ENCODE data around the gene ZRANB3.
A peak's percentile ranks its signal among the peaks of the same experiment; 100 is the strongest.
"Not testable (repeated sequence)": the region's sequence is repeated elsewhere in the genome, so short reads cannot be mapped to it uniquely, and the experiment has no call there.

The ZRANB3 gene

GRCh38 chr2:135169900-135170753 is 360.9 kb downstream of the ZRANB3 start:
- DNase-seq, result no peak

GRCh38 chr2:135168204-135168856 is 362.7 kb downstream of the ZRANB3 start:
- DNase-seq, result peak in 1 of 14 donors; percentile 17

GRCh38 chr2:135167273-135167672 is 363.7 kb downstream of the ZRANB3 start:
- DNase-seq, result no peak

- peak in 1 of 14 donors; percentile 5 for DNase-seq
Measured at GRCh38 chr2:135164431-135164830, 366.6 kb downstream of the ZRANB3 start.

- DNase-seq, result no peak
Measured at GRCh38 chr2:135163901-135164300, 367.1 kb downstream of the ZRANB3 start.

- no peak for DNase-seq
Measured at GRCh38 chr2:135163306-135163705, 367.7 kb downstream of the ZRANB3 start.

GRCh38 chr2:135162786-135163185 is 368.2 kb downstream of the ZRANB3 start:
- no peak for DNase-seq

GRCh38 chr2:135162377-135162776 is 368.6 kb downstream of the ZRANB3 start:
- no peak for DNase-seq

GRCh38 chr2:135159191-135159590 is 371.8 kb downstream of the ZRANB3 start:
- DNase-seq, result no peak

GRCh38 chr2:135157856-135158255 is 373.2 kb downstream of the ZRANB3 start:
- no peak for DNase-seq

GRCh38 chr2:135154962-135155361 is 376.1 kb downstream of the ZRANB3 start:
- DNase-seq, result no peak

- DNase-seq, result no peak
Measured at GRCh38 chr2:135152361-135152760, 378.7 kb downstream of the ZRANB3 start.

- DNase-seq, result no peak
Measured at GRCh38 chr2:135151615-135152014, 379.4 kb downstream of the ZRANB3 start.

GRCh38 chr2:135150725-135151124 is 380.3 kb downstream of the ZRANB3 start:
- no peak for DNase-seq

GRCh38 chr2:135149251-135149650 is 381.8 kb downstream of the ZRANB3 start:
- DNase-seq, result no peak

- DNase-seq, result no peak
Measured at GRCh38 chr2:135144343-135144742, 386.7 kb downstream of the ZRANB3 start.

GRCh38 chr2:135142323-135142722 is 388.7 kb downstream of the ZRANB3 start:
- DNase-seq, result no peak

- DNase-seq, result no peak
Measured at GRCh38 chr2:135140606-135141005, 390.4 kb downstream of the ZRANB3 start.

GRCh38 chr2:135132314-135132713 is 398.7 kb downstream of the ZRANB3 start:
- DNase-seq, result no peak

- no peak for DNase-seq
Measured at GRCh38 chr2:135130751-135131150, 400.3 kb downstream of the ZRANB3 start.

- DNase-seq, result no peak
Measured at GRCh38 chr2:135125940-135126339, 405.1 kb downstream of the ZRANB3 start.

GRCh38 chr2:135124924-135125886 is 405.8 kb downstream of the ZRANB3 start:
- DNase-seq, result no peak

GRCh38 chr2:135121658-135122039 is 409.4 kb downstream of the ZRANB3 start:
- DNase-seq, result not testable (repeated sequence)
